ENCODE results near the gene ARHGAP44.

GRCh38 chr17:12952012-12952411 lies 162.7 kb downstream of the ARHGAP44 start:
- TF ChIP-seq CTCF (IDR thresholded peaks at IDR 0.05) (no peak), EP300 (IDR thresholded peaks at IDR 0.05) (no peak)
